ENCODE data around the gene CCDC157. TPM values are rescaled to one million over a fixed set of nuclear protein-coding genes. Genes with fewer than 3 reads are reported as not detected.

Gene CCDC157
- 4.2 TPM for total RNA-seq

DNA sequence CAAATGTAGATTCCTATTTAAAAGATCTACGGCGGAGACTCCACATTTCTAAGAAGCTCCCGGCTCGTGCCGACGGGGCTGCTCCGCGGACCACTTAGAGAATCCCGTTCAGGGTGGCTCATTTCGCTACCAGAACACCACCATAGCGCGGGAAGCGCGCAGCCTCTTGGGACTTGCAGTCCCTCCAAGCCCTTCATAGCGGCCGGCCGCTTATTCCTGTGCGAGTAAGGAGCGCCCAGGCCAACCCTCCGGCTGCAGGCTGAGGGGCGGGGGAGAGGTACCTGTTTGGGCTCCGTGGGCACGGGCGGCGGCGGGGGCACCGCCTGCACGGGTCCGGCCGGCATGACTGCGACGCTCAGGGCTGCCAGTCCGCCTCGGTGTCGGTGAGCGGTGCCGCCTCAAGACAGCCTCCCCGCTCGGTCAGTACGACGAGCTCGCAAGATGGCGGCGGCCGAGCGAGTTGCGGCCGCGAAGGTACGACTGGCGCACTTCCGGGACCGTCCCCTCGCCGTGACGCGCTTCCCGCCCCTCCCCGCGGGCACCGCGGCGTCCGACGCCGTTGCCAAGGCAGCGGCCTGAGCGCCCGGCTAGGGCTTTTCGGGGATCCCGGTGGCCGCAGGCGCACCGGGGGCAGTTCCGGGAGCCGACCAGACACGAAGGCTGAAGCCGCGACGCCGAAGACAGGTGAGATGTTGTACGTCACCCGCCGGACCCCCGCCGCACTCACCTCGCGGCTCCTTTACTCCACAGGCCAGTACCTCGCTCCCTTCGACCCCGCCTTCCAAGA lies at the start of gene CCDC157, which contains the start of gene SF3A1:
Gene CCDC157 (plus strand): TSS at position 559 of the 787 bp plus-strand sequence. CDS start 8,994 bp downstream, outside the sequence.
Gene SF3A1 (minus strand): TSS at position 446 of the 787 bp plus-strand sequence. CDS start 102 bp downstream, at position 344.
- Histone ChIP-seq H3K27ac (peak within 1 kb of the TSS; percentile 95), H3K36me3 (peaks cover 0 to 14% of the 10 kb centered on the region in 2 donors), H3K9me3 (no peaks in the 10 kb centered on the region), H3K27me3 (no peaks in the 10 kb centered on the region), H3K4me3 (peak within 1 kb of the TSS; percentile 66 to 89), H3K4me1 (peaks cover 37% of the 10 kb centered on the region)
- TF ChIP-seq POLR2A (IDR thresholded peaks at IDR 0.05) (peak in 1 of 2 donors; percentile 89), POLR2AphosphoS5 (IDR thresholded peaks at IDR 0.05; ENCODE audit: insufficient read depth in 1 of 2, low read depth in 1 of 2) (peak; percentile 31 to 98)
- TF ChIP-seq, protein P1, sequence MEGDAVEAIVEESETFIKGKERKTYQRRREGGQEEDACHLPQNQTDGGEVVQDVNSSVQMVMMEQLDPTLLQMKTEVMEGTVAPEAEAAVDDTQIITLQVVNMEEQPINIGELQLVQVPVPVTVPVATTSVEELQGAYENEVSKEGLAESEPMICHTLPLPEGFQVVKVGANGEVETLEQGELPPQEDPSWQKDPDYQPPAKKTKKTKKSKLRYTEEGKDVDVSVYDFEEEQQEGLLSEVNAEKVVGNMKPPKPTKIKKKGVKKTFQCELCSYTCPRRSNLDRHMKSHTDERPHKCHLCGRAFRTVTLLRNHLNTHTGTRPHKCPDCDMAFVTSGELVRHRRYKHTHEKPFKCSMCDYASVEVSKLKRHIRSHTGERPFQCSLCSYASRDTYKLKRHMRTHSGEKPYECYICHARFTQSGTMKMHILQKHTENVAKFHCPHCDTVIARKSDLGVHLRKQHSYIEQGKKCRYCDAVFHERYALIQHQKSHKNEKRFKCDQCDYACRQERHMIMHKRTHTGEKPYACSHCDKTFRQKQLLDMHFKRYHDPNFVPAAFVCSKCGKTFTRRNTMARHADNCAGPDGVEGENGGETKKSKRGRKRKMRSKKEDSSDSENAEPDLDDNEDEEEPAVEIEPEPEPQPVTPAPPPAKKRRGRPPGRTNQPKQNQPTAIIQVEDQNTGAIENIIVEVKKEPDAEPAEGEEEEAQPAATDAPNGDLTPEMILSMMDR (IDR thresholded peaks at IDR 0.05), result peak in 1 of 3 experiments; percentile 33
- intact Hi-C loops (cut with DNase I), result loop anchor here (10.0 kb wide), 1 partner anchor 72 kb away; the partner anchor contains the start of gene CASTOR1
- peak in 1 of 2 donors; percentile 91 for DNase-seq (ENCODE audit: extremely low spot score in 2 of 2)

DNA sequence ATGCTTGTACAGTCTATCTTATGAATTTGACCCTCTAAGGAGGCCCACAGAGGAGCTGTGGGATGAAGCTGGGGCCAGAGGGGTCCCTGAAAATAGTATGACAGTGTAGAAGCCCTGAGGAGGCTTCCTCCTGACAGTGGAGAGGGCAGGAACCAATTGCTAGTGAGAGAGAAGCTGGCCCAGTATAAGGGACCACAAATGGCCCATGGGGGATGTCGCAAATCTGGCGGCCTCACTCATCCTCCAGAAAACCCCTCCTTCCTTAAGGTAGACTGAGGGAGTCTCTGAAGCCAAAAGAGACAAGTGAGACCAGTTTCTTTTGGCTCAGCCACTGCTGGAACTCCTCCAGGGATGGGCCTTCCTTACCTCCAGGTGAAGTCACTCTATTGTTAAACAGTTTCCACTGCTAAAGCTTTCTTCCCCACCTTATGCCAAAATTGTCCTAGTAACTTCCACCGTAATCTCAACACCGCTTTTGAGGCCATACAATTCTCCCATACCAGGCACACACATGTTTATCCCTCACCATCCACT lies 49.7 kb upstream of the CCDC157 start:
- Histone ChIP-seq H3K9me3 (no peaks in the 10 kb centered on the region), H3K36me3 (no peaks in the 10 kb centered on the region), H3K27ac (peak overlapping the region; percentile 75), H3K27me3 (no peaks in the 10 kb centered on the region), H3K4me1 (peaks cover 100% of the 10 kb centered on the region), H3K4me3 (no peak overlapping the region)
- TF ChIP-seq, protein P1 (IDR thresholded peaks at IDR 0.05), result no peak
- TF ChIP-seq POLR2AphosphoS5 (IDR thresholded peaks at IDR 0.05; ENCODE audit: insufficient read depth in 1 of 2, low read depth in 1 of 2), result no peak
- no peak for TF ChIP-seq POLR2A (IDR thresholded peaks at IDR 0.05)
- intact Hi-C loops (cut with DNase I), result no loop called here
- DNase-seq (ENCODE audit: extremely low spot score in 2 of 2), result no peak

DNA sequence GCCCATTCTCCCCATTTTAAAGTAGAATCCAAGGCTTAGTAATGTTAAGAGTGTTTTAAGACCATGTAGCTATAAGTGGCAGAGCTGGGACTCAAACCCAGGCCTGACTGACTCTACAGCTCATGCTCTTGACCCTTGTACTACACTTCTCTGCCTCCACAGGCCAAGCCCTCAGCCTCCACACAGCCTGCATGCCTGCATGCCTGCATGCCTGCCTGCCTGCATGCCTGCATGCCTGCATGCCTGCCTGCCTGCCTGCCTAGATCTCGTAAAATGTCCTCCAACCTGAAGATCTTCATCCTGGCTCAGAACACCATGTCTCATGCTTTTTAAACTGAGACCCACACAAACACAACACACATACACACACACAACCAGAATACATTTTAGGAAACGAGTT lies 48.7 kb upstream of the CCDC157 start:
- Histone ChIP-seq H3K4me3 (no peak overlapping the region), H3K36me3 (no peaks in the 10 kb centered on the region), H3K4me1 (peaks cover 100% of the 10 kb centered on the region), H3K9me3 (no peaks in the 10 kb centered on the region), H3K27me3 (no peaks in the 10 kb centered on the region), H3K27ac (peak overlapping the region; percentile 87)
- intact Hi-C loops (cut with DNase I), result no loop called here
- TF ChIP-seq POLR2A (IDR thresholded peaks at IDR 0.05) (no peak), POLR2AphosphoS5 (IDR thresholded peaks at IDR 0.05; ENCODE audit: insufficient read depth in 1 of 2, low read depth in 1 of 2) (no peak)
- TF ChIP-seq, protein P1 (IDR thresholded peaks at IDR 0.05), result no peak
- DNase-seq (ENCODE audit: extremely low spot score in 2 of 2), result no peak

DNA sequence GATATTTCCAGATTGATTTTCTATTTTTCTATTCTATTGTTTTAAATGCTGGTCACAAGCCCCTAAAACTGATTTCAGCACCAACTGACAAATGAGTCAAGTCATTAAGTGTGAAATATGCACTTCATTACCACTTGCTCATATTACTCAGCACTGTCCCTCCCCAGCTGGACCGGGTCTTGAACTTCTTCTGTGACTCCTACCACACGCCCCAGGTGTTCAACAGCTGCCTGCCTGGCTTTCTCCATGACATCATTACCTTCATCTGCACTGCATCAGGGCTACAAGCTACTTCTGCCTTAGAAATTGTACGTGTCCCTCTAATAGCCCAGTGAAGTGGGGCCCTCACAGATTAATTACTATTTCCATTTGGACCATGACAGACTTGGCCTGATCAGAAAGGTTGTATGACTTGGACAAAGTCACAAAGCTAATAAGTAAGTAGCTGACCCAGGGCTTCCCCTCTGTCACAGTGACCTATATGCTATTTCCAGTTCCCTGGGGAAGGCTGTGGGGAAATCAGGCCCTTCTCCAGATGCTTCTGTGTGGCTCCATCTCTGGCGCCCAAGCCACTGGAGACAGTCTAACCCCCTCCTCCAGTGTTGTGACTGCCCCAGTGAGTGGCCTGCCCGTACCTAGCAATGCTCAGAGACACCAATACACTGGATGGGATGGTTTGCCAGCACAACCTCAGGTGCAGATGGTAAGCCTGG lies 48.1 kb upstream of the CCDC157 start:
- no peak for DNase-seq (ENCODE audit: extremely low spot score in 2 of 2)
- no peaks in the 10 kb centered on the region for H3K27me3 ChIP-seq
- peak overlapping the region; percentile 87 for H3K27ac ChIP-seq
- no peaks in the 10 kb centered on the region for H3K36me3 ChIP-seq
- H3K4me1 ChIP-seq, result peaks cover 99% of the 10 kb centered on the region
- H3K9me3 ChIP-seq, result no peaks in the 10 kb centered on the region
- TF ChIP-seq POLR2A (IDR thresholded peaks at IDR 0.05) (no peak), POLR2AphosphoS5 (IDR thresholded peaks at IDR 0.05; ENCODE audit: insufficient read depth in 1 of 2, low read depth in 1 of 2) (peak in 1 of 2 donors; percentile 29)
- intact Hi-C loops (cut with DNase I), result no loop called here
- no peak overlapping the region for H3K4me3 ChIP-seq
